H9 (cell line): ENCODE data around the gene RAPGEF6. TPM values are rescaled to one million over a fixed set of nuclear protein-coding genes. Genes with fewer than 3 reads are reported as not detected.

Source experiments
- DNase-seq: peaks from one replicate; pipeline ENCODE4 v3.0.0-alpha.2; 2017
- H2AFZ ChIP-seq: one replicate; pipeline ENCODE4 v1.6.1; 2013; ENCODE audit warnings: mild to moderate bottlenecking, low read length, control low read depth, moderate library complexity
- H2AK5ac ChIP-seq: 2 replicates; pipeline ENCODE4 v1.6.1; 2013; ENCODE audit warnings: low read length, control low read depth, mixed read lengths; ENCODE audit not compliant: insufficient read length
- H2BK120ac ChIP-seq: one replicate; pipeline ENCODE4 v1.6.1; 2013; ENCODE audit warnings: low read depth, mild to moderate bottlenecking, low read length, control low read depth, inconsistent platforms; ENCODE audit not compliant: poor library complexity, severe bottlenecking
- H2BK12ac ChIP-seq: 2 replicates; pipeline ENCODE4 v1.6.1; 2013; ENCODE audit warnings: low read length, control low read depth, mixed read lengths, low read depth; ENCODE audit not compliant: insufficient read length
- H2BK15ac ChIP-seq: 2 replicates; pipeline ENCODE4 v1.6.1; 2013; ENCODE audit warnings: low read depth, low read length, control low read depth
- H2BK20ac ChIP-seq: one replicate; pipeline ENCODE4 v1.6.1; 2013; ENCODE audit warnings: low read depth, mild to moderate bottlenecking, low read length, control low read depth, inconsistent platforms; ENCODE audit not compliant: poor library complexity, severe bottlenecking
- H2BK5ac ChIP-seq: 2 replicates; pipeline ENCODE4 v1.6.1; 2013; ENCODE audit warnings: low read length, control low read depth, mixed read lengths; ENCODE audit not compliant: insufficient read length
- H3K14ac ChIP-seq: 2 replicates; pipeline ENCODE4 v1.6.1; 2013; ENCODE audit warnings: low read length, control low read depth; ENCODE audit not compliant: insufficient read depth
- H3K18ac ChIP-seq: 2 replicates; pipeline ENCODE4 v1.6.1; 2013; ENCODE audit warnings: low read depth, mild to moderate bottlenecking, mixed read lengths, low read length, control low read depth; ENCODE audit not compliant: insufficient read length
- H3K23ac ChIP-seq: 2 replicates; pipeline ENCODE4 v1.6.1; 2013; ENCODE audit warnings: low read length, control low read depth, mixed read lengths, low read depth; ENCODE audit not compliant: insufficient read length
- H3K23me2 ChIP-seq: 2 replicates; pipeline ENCODE4 v1.6.1; 2013; ENCODE audit warnings: low read depth, mild to moderate bottlenecking, mixed read lengths, low read length, control low read depth; ENCODE audit not compliant: insufficient read length, poor library complexity, severe bottlenecking
- H3K27ac ChIP-seq: 2 replicates; pipeline ENCODE4 v1.5.1; 2013; ENCODE audit warnings: low read length, control low read depth, mixed read lengths, low read depth; ENCODE audit not compliant: insufficient read length
- H3K27me3 ChIP-seq: 2 replicates; pipeline ENCODE4 v1.6.1; 2013; ENCODE audit warnings: low read length, control low read depth, inconsistent platforms; ENCODE audit not compliant: insufficient read depth
- H3K4ac ChIP-seq: 2 replicates; pipeline ENCODE4 v1.6.1; 2013; ENCODE audit warnings: low read depth, mild to moderate bottlenecking, control low read depth, inconsistent platforms, low read length, moderate library complexity
- H3K4me1 ChIP-seq: 2 replicates; pipeline ENCODE4 v1.6.1; 2013; ENCODE audit warnings: low read length, control low read depth, inconsistent platforms; ENCODE audit not compliant: insufficient read depth
- H3K4me2 ChIP-seq: 2 replicates; pipeline ENCODE4 v1.6.1; 2013; ENCODE audit warnings: low read length, control low read depth, mixed read lengths; ENCODE audit not compliant: insufficient read length, insufficient read depth
- H3K56ac ChIP-seq: 2 replicates; pipeline ENCODE4 v1.6.1; 2013; ENCODE audit warnings: low read depth, mild to moderate bottlenecking, mixed read lengths, low read length, control low read depth; ENCODE audit not compliant: insufficient read length
- H3K79me1 ChIP-seq: 2 replicates; pipeline ENCODE4 v1.6.1; 2013; ENCODE audit warnings: low read depth, mild to moderate bottlenecking, moderate library complexity, low read length, control low read depth, inconsistent platforms; ENCODE audit not compliant: insufficient read depth, poor library complexity, severe bottlenecking
- H3K79me2 ChIP-seq: 2 replicates; pipeline ENCODE4 v1.6.1; 2013; ENCODE audit warnings: low read length, control low read depth, inconsistent platforms; ENCODE audit not compliant: insufficient read depth
- H3K9ac ChIP-seq: 2 replicates; pipeline ENCODE4 v1.6.1; 2013; ENCODE audit warnings: low read length, control low read depth, mixed read lengths; ENCODE audit not compliant: insufficient read length; ENCODE audit errors: extremely low read depth
- H3K9me3 ChIP-seq: one replicate; pipeline ENCODE4 v1.6.1; 2013; ENCODE audit warnings: low read depth, low read length, inconsistent platforms; ENCODE audit not compliant: control insufficient read depth
- H3T11ph ChIP-seq: one replicate; pipeline ENCODE4 v1.6.1; 2013; ENCODE audit warnings: mild to moderate bottlenecking, low read length, control low read depth, inconsistent platforms
- H4K20me1 ChIP-seq: one replicate; pipeline ENCODE4 v1.6.1; 2013; ENCODE audit not compliant: control insufficient read depth, insufficient read length, insufficient read depth
- H4K5ac ChIP-seq: 2 replicates; pipeline ENCODE4 v1.6.1; 2013; ENCODE audit warnings: low read depth, mild to moderate bottlenecking, mixed read lengths, low read length, control low read depth; ENCODE audit not compliant: insufficient read length
- H4K8ac ChIP-seq: replicated peaks from 2 replicates; pipeline ENCODE4 v1.6.1; 2013; ENCODE audit warnings: low read length, control low read depth, mixed read lengths, low read depth; ENCODE audit not compliant: insufficient read length
- H4K91ac ChIP-seq: 2 replicates; pipeline ENCODE4 v1.6.1; 2013; ENCODE audit warnings: low read depth, mild to moderate bottlenecking, moderate library complexity, mixed read lengths, low read length, control low read depth; ENCODE audit not compliant: insufficient read length
- H3K27ac Mint-ChIP-seq, 3 experiments: 2 replicates in 2 of 3; 3 replicates in 1 of 3; pipeline ENCODE4 v1.8.0; 2020 to 2021; ENCODE audit warnings: mixed read lengths in 3 of 3, mild to moderate bottlenecking in 1 of 3, moderate library complexity in 1 of 3
- H3K27me3 Mint-ChIP-seq: 2 replicates; pipeline ENCODE4 v1.8.0; 2021; ENCODE audit warnings: low read depth, mild to moderate bottlenecking, moderate library complexity, mixed read lengths
- H3K36me3 Mint-ChIP-seq, 3 experiments: 2 replicates in 2 of 3; 3 replicates in 1 of 3; pipeline ENCODE4 v1.8.0; 2020 to 2021; ENCODE audit warnings: low read depth in 3 of 3, mixed read lengths in 3 of 3; ENCODE audit not compliant: insufficient read depth in 1 of 3
- H3K4me1 Mint-ChIP-seq, 2 experiments: 2 replicates each; pipeline ENCODE4 v1.8.0; 2020; ENCODE audit warnings: mixed read lengths in 2 of 2
- H3K4me3 Mint-ChIP-seq, 2 experiments: 2 replicates in 1 of 2; 3 replicates in 1 of 2; pipeline ENCODE4 v1.8.0; 2020 to 2021; ENCODE audit warnings: mild to moderate bottlenecking in 2 of 2, mixed read lengths in 2 of 2, moderate library complexity in 1 of 2
- H3K9me3 Mint-ChIP-seq, 2 experiments: 2 replicates in 1 of 2; 3 replicates in 1 of 2; pipeline ENCODE4 v1.8.0; 2020; ENCODE audit warnings: mild to moderate bottlenecking in 2 of 2, mixed read lengths in 2 of 2, moderate library complexity in 1 of 2
- WGBS: extraction: QIAGEN DNeasy Blood & Tissue Kit; methylation state at CpG from one replicate; pipeline ENCODE4 v1.1.7; 2013; ENCODE audit warnings: missing lambda C conversion rate, low lambda C conversion rate, mixed read lengths; ENCODE audit not compliant: insufficient read length; ENCODE audit errors: extremely low coverage; 5-methylcytosine and 5-hydroxymethylcytosine counted together
- total RNA-seq: library from RNA; stranded (reverse); gene quantifications from 2 replicates; pipeline ENCODE4 v1.2.1, GENCODE V29; 2021
- TF ChIP-seq, protein P1 (sequence below): fragments of 200-600 bp; sonication (generic); conservative IDR thresholded peaks from 3 replicates; pipeline ENCODE4 v1.8.0; 2021; ENCODE audit warnings: antibody characterized with exemption, mild to moderate bottlenecking

Gene RAPGEF6
- total RNA-seq, 1 experiment from 2014 or later, result 19.7 TPM

- Mint-ChIP-seq H3K27ac (no peak overlapping the region), H3K27me3 (no peaks in the 10 kb centered on the region), H3K9me3 (no peaks in the 10 kb centered on the region), H3K36me3 (peaks cover 0 to 2% (median 1%) of the 10 kb centered on the region in 3 experiments; a peak in 3 of 7 replicates), H3K4me3 (no peak overlapping the region), H3K4me1 (peaks cover 4 to 5% of the 10 kb centered on the region in 2 experiments; a peak in 2 of 4 replicates)
- Histone ChIP-seq H4K20me1 (no peaks in the 10 kb centered on the region), H2AK5ac (no peak overlapping the region), H3K79me2 (no peaks in the 10 kb centered on the region), H3K4me1 (no peaks in the 10 kb centered on the region), H2BK120ac (no peak overlapping the region), H4K91ac (no peak overlapping the region), H3K27ac (no peak overlapping the region), H3K9me3 (no peaks in the 10 kb centered on the region), H4K8ac (no peak overlapping the region), H3K9ac (no peak overlapping the region), H3K23me2 (no peaks in the 10 kb centered on the region), H2AFZ (no peak overlapping the region), H3K27me3 (no peaks in the 10 kb centered on the region), H3T11ph (no peak overlapping the region), H3K4me2 (no peak overlapping the region), H3K56ac (no peak overlapping the region), H3K18ac (no peak overlapping the region), H2BK15ac (no peak overlapping the region), H4K5ac (no peak overlapping the region), H3K4ac (no peak overlapping the region), H2BK12ac (no peak overlapping the region), H3K79me1 (no peaks in the 10 kb centered on the region), H2BK5ac (no peak overlapping the region), H3K23ac (no peak overlapping the region), H3K14ac (no peak overlapping the region), H2BK20ac (no peak overlapping the region)
- no peak for DNase-seq
- TF ChIP-seq, protein P1, sequence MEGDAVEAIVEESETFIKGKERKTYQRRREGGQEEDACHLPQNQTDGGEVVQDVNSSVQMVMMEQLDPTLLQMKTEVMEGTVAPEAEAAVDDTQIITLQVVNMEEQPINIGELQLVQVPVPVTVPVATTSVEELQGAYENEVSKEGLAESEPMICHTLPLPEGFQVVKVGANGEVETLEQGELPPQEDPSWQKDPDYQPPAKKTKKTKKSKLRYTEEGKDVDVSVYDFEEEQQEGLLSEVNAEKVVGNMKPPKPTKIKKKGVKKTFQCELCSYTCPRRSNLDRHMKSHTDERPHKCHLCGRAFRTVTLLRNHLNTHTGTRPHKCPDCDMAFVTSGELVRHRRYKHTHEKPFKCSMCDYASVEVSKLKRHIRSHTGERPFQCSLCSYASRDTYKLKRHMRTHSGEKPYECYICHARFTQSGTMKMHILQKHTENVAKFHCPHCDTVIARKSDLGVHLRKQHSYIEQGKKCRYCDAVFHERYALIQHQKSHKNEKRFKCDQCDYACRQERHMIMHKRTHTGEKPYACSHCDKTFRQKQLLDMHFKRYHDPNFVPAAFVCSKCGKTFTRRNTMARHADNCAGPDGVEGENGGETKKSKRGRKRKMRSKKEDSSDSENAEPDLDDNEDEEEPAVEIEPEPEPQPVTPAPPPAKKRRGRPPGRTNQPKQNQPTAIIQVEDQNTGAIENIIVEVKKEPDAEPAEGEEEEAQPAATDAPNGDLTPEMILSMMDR, result no peak
- WGBS, result no CpG with 5 or more reads among the region's 2 CpGs
Measured at GRCh38 chr5:131682826-131683225, 47.8 kb upstream of the RAPGEF6 start.
